ENCODE results near the gene TM4SF20.
"Not testable (repeated sequence)": the region's sequence is repeated elsewhere in the genome, so short reads cannot be mapped to it uniquely, and the experiment has no call there.

TM4SF20 gene

DNA sequence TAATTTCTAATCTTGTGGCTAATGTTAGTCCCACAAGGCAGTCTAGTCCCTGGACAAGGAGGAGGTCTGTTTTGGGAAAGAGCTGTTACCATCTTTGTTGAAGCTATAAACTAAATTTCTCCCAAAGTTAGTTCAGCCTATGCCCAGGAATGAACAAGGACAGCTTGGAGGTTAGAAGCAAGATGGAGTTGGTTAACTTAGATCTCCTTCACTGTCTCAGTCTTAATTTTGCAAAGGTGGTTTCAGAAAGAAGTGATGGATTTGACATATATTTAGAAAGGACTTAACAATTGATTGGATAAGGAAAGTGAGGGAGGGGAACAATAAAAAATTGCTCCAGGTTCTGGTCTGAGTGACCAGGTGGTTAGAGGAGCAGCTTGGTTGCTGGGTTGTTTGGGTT, 23.2 kb upstream of the TM4SF20 start:
- intact Hi-C loops (cut with DNase I), result no loop called here
- no peak for DNase-seq

DNA sequence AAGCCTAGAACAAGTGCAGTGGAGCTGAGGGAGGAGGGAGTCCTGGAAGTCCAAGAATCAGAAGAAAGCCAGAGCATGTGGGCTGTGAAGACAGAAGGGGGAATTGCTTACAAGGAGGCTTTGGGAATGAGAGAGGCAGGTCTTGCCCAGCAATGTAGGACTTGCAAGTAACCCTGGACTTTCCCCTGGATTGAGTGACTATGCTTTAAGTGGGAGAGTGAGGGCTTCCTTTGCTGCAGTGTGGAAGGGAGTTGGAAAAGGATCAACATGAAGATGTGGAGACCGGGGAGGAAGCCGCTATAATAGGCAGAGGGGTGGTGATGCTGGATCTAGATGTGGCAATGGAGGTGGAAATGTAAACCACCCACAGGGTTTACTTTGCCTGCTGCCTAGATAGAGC, 22.4 kb upstream of the TM4SF20 start:
- intact Hi-C loops (cut with DNase I), result no loop called here
- no peak for DNase-seq

DNA sequence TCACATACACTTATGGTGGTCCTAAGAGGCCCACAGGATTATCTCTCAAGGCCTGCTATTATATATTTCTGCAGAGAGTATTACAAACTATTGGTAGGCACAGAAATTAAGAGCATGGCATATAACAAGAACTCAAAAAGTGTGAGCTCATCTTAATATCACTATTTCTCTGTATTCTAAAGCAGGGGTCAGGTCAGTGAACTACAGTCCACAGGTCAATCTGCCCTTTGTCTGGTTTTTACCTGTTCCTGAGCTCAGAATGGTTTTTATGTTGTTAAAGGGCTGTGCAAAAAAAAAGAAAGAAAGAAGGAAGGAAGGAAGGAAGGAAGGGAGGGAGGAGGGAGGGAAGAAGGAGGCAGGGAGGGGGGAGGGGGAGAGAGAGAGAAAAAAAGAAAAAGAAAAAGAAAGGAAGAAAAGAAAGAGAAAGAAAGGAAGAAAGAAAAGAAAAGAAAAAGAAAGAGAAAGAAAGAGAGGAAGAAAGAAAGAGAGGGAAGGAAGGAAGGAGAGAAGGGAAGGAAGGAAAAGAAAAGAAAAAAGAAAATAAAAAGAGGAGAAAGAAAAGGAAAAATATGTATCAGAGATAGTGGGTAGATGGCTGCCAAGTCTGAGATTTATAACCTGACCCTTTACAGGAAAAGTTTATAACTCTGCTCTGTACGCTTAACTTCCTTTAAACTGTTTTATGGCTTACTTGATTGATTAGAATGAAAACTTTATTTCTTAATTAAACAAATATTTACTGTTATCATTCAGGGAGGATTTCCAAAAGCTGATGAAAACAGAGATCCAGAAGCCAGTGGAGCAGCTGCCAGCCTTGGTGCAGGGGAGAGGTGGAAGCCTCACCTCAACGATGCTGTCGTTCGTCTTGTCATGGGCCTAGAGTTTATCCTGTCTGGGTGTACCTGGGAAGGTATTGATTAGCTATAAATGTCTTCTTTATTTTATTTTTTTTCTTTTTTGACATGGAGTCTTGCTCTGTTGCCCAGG, 19.9 kb upstream of the TM4SF20 start:
- DNase-seq, result no peak
- intact Hi-C loops (cut with DNase I), result no loop called here

- intact Hi-C loops (cut with DNase I), result no loop called here
- no peak for DNase-seq
These were observed 18.5 kb upstream of the TM4SF20 start for GRCh38 chr2:227397562-227397961.

GRCh38 chr2:227395556-227395955, 16.4 kb upstream of the TM4SF20 start:
- peak in 1 of 42 donors; percentile 10 for DNase-seq
- intact Hi-C loops (cut with DNase I), result no loop called here

- DNase-seq, result peak in 1 of 42 donors; percentile 23
- intact Hi-C loops (cut with DNase I), result no loop called here
These were observed 15.3 kb upstream of the TM4SF20 start for GRCh38 chr2:227394401-227394800.

GRCh38 chr2:227390468-227391256, 11.6 kb upstream of the TM4SF20 start:
- intact Hi-C loops (cut with DNase I), result no loop called here
- DNase-seq, result no peak

DNA sequence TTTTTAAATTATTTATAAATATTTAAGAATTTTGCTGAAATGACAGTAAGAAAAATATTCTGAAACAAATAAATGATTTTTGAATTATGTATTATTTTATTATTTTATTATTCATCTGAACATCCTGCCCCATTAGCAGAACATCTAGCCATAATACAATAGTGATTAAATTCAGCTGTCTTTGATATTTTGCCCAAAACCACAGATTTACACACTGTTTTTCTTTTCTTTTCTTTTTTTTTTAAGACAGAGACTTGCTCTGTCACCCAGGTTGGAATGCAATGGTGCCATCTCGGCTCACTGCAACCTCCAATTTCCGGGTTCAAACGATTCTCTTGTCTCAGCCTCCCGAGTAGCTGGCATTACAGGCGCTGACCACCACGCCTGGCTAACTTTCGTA, 10.6 kb upstream of the TM4SF20 start:
- intact Hi-C loops (cut with DNase I), result no loop called here

GRCh38 chr2:227389231-227389630, 10.1 kb upstream of the TM4SF20 start:
- no peak for DNase-seq
- intact Hi-C loops (cut with DNase I), result no loop called here

More for the DNA sequence above, 10.6 kb upstream of the TM4SF20 start:
- DNase-seq, result no peak

DNA sequence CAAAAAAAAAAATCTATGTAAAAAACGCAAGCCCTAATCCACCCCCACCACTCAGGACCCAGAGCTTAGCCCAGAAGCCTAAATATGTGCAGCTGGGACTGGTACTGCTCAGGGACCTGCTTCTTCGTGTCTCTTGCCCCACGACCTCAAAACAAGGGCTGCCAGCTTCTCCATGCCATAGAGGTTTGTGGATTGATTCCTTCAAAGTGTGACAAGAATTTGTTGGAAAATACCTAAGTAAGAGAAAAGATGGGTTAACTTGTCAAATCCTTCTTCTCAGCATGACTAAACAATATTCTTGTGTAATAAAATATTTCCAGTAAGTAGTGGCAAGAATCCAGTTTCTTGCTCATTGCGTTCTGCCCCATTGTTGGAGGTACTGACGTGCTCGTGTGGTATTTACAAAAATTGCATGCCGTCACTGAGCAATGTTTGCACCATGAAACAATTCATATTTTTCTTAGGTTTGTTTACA, 9.5 kb upstream of the TM4SF20 start:
- intact Hi-C loops (cut with DNase I), result no loop called here
- peak in 1 of 42 donors; percentile 19 for DNase-seq

GRCh38 chr2:227387583-227387982, 8.5 kb upstream of the TM4SF20 start, which contains the start of gene SCYGR1:
TSS of gene SCYGR1 (minus strand) at chr2:227387949. CDS start at chr2:227387949, 0 bp downstream.
- intact Hi-C loops (cut with DNase I); DNase-seq: not testable (repeated sequence)

DNA sequence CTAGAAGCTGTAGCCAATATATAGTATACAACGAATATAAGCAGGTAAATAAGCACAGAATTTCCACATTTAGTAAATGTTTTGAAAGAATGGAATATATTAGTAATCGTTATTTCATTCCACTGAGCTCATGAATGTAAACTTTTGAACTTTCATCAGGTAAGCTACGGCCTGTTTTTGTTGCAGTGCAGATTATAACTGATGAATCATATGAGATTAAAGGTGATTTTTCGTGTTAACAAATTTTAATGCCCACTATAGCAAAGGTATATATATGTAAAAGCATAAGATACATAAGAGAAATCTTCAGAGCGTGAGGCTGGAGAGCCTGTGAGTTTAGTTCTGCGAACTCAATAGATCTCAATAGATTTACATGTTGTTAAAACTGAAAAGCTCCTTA, 7.5 kb upstream of the TM4SF20 start:
- intact Hi-C loops (cut with DNase I), result no loop called here
- no peak for DNase-seq

DNA sequence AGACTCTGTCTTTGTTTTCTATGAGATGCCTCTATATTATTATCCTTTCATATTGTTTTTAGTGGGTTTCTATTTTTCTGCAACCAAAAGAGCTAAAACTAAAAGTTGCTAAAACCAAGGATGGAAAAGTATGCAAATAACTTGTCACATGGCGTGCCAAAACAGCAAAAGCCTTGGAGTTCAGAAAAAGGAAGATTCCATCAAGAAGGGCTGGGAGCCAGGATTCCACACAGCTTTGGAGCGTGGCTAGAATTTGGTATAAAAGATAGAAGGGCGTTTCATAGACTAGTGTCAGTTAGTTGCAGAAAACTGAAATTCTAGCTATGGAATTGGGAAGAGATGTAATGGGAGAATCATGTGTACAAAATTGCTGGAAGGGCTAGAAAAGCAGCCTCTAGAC, 4.6 kb upstream of the TM4SF20 start:
- intact Hi-C loops (cut with DNase I), result no loop called here
- no peak for DNase-seq

- intact Hi-C loops (cut with DNase I); DNase-seq: not testable (repeated sequence)
These were observed 3.2 kb upstream of the TM4SF20 start for GRCh38 chr2:227382241-227382835.

- intact Hi-C loops (cut with DNase I), result no loop called here
- peak in 5 of 42 donors; percentile 28 to 71 (median 39) for DNase-seq
These were observed 729 bp downstream of the TM4SF20 start for GRCh38 chr2:227378371-227378782.

DNA sequence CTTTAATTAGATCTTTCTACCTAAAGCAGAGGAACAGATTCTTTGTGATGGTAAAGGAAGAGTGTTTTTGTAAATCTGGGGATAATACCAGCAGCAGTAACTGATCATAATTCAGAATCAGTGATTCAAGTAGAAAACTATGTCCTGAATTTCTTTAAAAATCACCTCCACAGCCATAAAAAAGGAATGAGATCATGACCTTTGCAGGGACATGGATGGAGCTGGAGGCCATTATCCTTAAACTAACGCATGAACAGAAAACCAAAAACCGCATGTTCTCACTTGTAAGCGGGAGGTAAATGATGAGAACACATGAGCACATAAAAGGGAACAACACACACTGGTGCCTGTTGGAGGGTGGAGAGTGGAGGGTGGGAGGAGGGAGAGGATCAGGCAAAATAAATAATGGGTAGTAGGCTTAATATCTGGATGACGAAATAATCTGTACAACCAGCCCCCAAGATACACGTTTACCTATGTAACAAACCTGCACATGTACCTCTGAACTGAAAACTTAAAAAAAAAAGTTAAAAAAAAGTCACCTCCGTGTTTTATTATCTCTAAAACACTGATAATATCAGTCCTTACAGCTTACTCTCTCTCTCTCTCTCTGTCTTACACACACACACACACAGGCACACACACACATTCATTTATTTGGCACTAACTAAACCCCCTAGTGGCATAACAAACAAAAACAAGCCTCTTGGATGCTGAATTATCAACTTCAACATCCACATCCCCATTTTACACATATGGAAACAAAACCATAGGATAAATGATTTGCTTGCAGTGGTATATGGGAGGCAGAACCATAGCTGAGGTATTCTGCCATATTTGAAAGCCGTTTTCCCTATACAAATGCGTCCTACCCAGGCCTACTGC, 1.4 kb downstream of the TM4SF20 start:
- peak in 1 of 42 donors; percentile 21 for DNase-seq
- intact Hi-C loops (cut with DNase I), result no loop called here

- intact Hi-C loops (cut with DNase I), result no loop called here
- DNase-seq, result peak in 25 of 42 donors; percentile 18 to 86 (median 44)
These were observed 2.3 kb downstream of the TM4SF20 start for GRCh38 chr2:227376656-227377396.

GRCh38 chr2:227374158-227374557, 4.9 kb downstream of the TM4SF20 start:
- DNase-seq, result no peak
- intact Hi-C loops (cut with DNase I), result no loop called here

All from head of caudate nucleus (tissue), 42 donors.